Ureter (tissue), 1 donor: Measurements from ENCODE around the gene HELB. TPM values are rescaled to one million over a fixed set of nuclear protein-coding genes. Genes with fewer than 3 reads are reported as not detected.

Experiments
- DNase-seq: peaks from one replicate; pipeline ENCODE4 v3.0.0-alpha.2; 2020; ENCODE audit warnings: low spot score
- total RNA-seq: library from RNA; stranded (reverse); gene quantifications from one replicate; pipeline ENCODE4 v1.2.4, GENCODE V29; 2023
- donor health status: DM: yes; HTN: yes; CAD: no.

HELB gene
- 7.0 TPM for total RNA-seq

- DNase-seq: peak; percentile 98
Measured at GRCh38 chr12:66301944-66302826, at the start of gene HELB. TSS of gene HELB (plus strand) at chr12:66302493. CDS start at chr12:66302604, 111 bp downstream.

GRCh38 chr12:66252771-66253170 lies 49.5 kb upstream of the HELB start:
- no peak for DNase-seq

GRCh38 chr12:66255737-66256136 lies 46.6 kb upstream of the HELB start:
- no peak for DNase-seq

- DNase-seq: no peak
Measured at GRCh38 chr12:66258011-66258410, 44.3 kb upstream of the HELB start.

GRCh38 chr12:66262737-66263136 lies 39.6 kb upstream of the HELB start:
- DNase-seq: no peak

- DNase-seq: no peak
Measured at GRCh38 chr12:66268562-66268961, 33.7 kb upstream of the HELB start.

- no peak for DNase-seq
Measured at GRCh38 chr12:66269142-66269541, 33.2 kb upstream of the HELB start.

- no peak for DNase-seq
Measured at GRCh38 chr12:66269757-66270383, 32.4 kb upstream of the HELB start.

- no peak for DNase-seq
Measured at GRCh38 chr12:66270613-66271012, 31.7 kb upstream of the HELB start.

- no peak for DNase-seq
Measured at GRCh38 chr12:66272650-66273049, 29.6 kb upstream of the HELB start.

GRCh38 chr12:66273147-66273546 lies 29.1 kb upstream of the HELB start:
- no peak for DNase-seq

- DNase-seq: no peak
Measured at GRCh38 chr12:66275040-66275439, 27.3 kb upstream of the HELB start.

- no peak for DNase-seq
Measured at GRCh38 chr12:66279123-66279712, 23.1 kb upstream of the HELB start.

GRCh38 chr12:66280561-66280960 lies 21.7 kb upstream of the HELB start:
- no peak for DNase-seq

GRCh38 chr12:66282244-66282643 lies 20.0 kb upstream of the HELB start:
- no peak for DNase-seq

GRCh38 chr12:66287275-66287674 lies 15.0 kb upstream of the HELB start:
- no peak for DNase-seq

GRCh38 chr12:66288121-66288520 lies 14.2 kb upstream of the HELB start:
- no peak for DNase-seq

GRCh38 chr12:66289485-66289884 lies 12.8 kb upstream of the HELB start:
- DNase-seq: no peak

GRCh38 chr12:66290716-66291200 lies 11.5 kb upstream of the HELB start:
- DNase-seq: no peak

- no peak for DNase-seq
Measured at GRCh38 chr12:66296176-66296683, 6.1 kb upstream of the HELB start.

GRCh38 chr12:66297080-66297479 lies 5.2 kb upstream of the HELB start:
- no peak for DNase-seq

- DNase-seq: no peak
Measured at GRCh38 chr12:66297923-66298322, 4.4 kb upstream of the HELB start.

- DNase-seq: no peak
Measured at GRCh38 chr12:66302827-66303169, 505 bp downstream of the HELB start.
